NCI-H1092 treated with DMSO at 0.1 percent for 48 hours (cell line): ENCODE data around the gene KRR1.
"Not testable (repeated sequence)": the region's sequence is repeated elsewhere in the genome, so short reads cannot be mapped to it uniquely, and the experiment has no call there.

Experiments
- DNase-seq: peaks from one replicate; lab custom pipeline; 2025; lab: John Stamatoyannopoulos, UW

Gene KRR1

DNA sequence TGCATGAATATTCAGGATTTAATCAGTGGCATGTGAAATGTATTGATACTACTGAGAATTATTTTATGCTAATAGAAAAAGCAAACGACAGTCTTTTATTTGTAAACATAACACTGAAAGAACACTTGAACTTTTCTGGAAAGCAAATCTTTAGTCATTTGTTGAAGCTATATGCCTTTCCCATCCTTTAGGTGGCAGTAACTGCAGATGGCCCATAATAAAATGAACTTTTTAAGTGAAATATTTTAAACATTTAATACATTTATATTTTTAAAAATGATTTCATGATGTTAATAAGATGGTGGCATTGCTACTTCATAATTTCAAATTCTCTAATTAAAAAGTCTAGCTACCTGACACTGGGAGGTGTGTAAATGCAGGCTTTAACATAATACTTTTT is 13.9 kb upstream of the KRR1 start:
- DNase-seq = no peak

- not testable (repeated sequence) for DNase-seq
Observed at GRCh38 chr12:75522124-75522523, 10.7 kb upstream of the KRR1 start.

DNA sequence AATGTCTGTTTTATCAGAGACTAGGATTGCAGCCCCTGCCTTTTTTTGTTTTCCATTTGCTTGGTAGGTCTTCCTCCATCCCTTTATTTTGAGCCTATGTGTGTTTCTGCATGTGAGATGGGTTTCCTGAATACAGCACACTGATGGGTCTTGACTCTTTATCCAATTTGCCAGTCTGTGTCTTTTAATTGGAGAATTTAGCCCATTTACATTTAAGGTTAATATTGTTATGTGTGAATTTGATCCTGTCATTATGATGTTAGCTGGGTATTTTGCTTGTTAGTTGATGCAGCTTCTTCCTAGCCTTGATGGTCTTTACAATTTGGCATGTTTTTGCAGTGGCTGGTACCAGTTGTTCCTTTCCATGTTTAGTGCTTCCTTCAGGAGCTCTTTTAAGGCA is 9.8 kb upstream of the KRR1 start:
- DNase-seq = not testable (repeated sequence)

- no peak for DNase-seq
Observed at GRCh38 chr12:75509621-75510020, 1.8 kb downstream of the KRR1 start.

GRCh38 chr12:75508159-75508558 is 3.2 kb downstream of the KRR1 start:
- DNase-seq = no peak

- DNase-seq = no peak
Observed at GRCh38 chr12:75507086-75507485, 4.3 kb downstream of the KRR1 start.

GRCh38 chr12:75505706-75506312 is 5.6 kb downstream of the KRR1 start:
- no peak for DNase-seq

GRCh38 chr12:75503866-75504265 is 7.5 kb downstream of the KRR1 start:
- no peak for DNase-seq

- no peak for DNase-seq
Observed at GRCh38 chr12:75503459-75503858, 8.0 kb downstream of the KRR1 start.

GRCh38 chr12:75491169-75491568 is 20.2 kb downstream of the KRR1 start:
- no peak for DNase-seq

DNA sequence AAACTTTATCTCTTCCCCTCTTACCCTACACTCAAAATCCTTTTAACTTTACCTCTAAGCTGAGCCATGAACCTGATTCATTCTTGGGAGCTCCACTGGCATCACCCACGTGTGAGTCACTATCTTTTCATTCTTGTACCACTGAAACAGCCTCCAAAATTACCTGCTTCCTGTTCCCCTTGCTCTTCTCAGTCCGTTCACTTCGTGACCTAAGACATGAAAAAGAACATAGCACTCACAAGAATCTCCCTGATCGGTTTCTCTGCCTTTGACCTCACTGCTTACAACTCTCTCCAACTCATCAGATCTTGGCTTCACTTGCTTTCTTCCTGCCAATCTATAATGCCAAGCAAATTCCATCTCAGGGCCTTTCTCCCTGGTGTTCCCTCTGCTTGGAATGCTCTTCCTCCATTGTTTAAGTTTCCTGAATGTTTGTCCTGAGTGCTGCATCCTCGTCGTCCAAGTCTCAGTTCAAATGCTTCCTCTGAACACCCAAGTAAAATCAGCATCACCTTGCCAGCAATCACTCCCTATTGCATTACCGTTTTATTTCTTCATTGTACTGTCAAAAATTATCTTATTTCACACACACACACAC is 21.7 kb downstream of the KRR1 start:
- no peak for DNase-seq

DNA sequence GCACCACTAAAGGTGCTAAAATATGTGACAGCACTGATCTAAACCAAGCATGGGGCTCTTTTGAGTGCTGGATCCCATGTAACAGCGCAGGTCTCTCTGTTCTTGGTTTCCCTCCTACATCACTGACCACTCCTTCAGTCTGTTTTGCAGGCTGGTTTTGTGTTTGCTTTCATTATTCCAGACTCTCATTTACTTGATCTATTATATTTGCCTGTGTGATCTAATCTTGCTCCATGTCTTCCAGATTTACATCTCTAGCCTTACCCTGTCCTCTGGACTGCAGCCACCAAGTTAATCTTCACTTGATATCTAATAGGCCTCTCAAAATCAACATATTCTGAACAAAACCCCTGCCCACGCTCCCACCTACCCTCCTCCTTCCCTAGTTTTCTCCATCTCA is 22.2 kb downstream of the KRR1 start:
- no peak for DNase-seq

GRCh38 chr12:75488553-75488952 is 22.9 kb downstream of the KRR1 start:
- DNase-seq = no peak

- DNase-seq = no peak
Observed at GRCh38 chr12:75487308-75487707, 24.1 kb downstream of the KRR1 start.

DNA sequence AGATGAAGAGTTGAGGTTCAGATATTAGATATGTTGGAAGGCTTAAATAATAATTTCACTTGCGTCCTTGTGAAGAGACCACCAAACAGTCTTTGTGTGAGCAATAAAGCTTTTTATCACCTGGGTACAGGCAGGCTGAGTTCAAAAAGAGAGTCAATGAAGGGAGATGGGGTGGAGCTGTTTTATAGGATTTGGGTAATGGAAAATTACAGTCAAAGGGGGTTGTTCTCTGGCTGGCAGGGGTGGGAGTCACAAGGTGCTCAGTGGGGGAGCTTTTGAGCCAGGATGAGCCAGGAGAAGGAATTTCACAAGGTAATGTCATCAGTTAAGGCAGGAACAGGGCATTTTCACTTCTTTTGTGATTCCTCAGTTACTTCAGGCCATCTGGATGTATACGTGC is 27.0 kb downstream of the KRR1 start:
- DNase-seq = not testable (repeated sequence)

DNA sequence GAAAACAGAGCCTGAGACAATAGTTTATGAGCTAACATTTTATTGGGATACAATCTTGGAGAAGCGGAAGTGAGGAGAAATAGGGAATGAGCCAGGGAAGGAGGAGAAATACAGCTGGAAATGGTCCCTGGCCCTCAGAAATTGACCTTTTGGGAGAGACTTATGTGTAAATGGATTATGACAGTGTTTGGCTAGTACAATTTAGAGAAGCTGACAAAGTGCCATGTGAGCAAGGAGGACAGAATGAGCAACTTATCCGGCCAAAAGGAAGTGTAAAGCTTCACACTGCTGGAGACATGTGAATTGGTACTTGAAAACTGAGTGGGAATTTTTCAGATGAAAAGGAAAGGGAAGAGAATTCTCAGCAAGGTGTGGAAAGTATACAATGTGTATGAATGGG is 28.0 kb downstream of the KRR1 start:
- no peak for DNase-seq

DNA sequence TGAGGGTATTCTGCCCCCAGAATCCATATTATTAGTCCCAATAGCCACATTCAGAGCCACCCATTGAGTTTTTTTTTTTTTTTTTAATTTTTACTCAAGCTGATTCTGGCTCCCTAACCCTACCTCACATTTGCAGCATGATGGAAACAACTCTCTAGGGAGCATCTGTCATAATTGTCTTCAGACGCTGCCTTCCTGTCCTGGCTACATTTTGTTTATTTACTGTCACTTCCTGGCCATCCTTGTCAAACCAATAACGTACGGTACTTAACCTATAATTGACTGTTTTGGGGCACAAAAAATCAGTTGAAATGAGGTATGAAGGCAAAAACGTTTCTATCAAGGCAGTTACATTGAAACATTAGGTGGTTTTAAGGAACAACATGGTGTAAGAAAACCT is 28.8 kb downstream of the KRR1 start:
- DNase-seq = no peak

- DNase-seq = no peak
Observed at GRCh38 chr12:75481774-75482173, 29.6 kb downstream of the KRR1 start.

DNA sequence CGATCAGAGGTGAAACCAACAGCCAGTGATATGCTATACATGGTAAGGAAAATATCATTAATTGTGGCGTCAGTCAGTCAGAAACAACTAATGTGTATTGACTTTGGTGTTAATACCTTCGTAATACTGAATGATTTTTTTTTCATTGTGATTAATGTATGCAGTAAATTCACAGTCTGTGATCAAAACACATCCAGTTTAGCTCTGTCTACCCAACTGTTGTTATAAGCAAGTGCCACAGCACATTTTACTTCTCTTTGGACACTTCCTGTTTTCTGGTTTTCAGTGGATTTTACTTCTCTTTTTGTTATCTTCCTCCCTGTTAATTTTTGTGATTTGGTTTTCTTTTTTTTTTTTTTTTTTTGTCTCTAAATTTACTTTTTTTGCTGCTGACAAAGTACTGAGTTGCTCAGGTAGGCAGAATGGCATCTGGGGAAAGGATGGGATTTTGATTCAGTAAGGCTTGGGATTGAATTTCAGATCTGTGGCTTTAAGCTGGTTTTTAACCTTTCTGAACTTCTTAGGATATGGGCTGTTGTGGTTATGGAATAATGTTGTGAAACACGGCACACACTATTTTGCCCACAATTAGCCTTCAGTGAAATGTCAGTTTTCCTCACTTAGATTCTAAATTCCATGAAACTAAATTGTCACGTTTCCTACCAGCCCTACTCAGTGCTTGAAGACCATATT is 30.2 kb downstream of the KRR1 start:
- DNase-seq = no peak

GRCh38 chr12:75480469-75480949 is 30.9 kb downstream of the KRR1 start, which contains the start of gene GLIPR1:
TSS of gene GLIPR1 (plus strand) at chr12:75480755. CDS start at chr12:75480881, 126 bp downstream.
- no peak for DNase-seq

DNA sequence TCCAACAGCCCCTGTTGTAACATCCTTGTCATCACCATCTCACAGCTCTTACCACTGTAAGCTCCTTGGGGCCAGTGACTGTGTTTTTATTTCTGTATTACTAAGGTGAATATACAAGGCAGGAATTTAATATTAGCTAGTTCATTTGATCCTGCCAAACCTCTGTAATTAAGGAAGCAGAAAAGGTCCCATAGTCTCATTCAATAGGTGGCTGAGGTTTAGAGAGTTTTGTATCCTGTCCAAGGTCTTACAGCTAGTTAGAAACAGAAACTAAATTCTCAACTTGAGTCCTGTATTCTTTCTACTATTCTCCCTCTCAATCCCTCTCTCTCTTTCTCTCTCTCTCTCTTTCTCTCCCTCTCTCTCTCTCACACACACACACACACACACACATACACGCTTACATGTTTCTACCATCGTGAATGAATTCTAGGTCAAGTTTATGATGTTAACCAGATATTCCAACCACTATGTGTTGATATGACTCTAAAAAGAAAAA is 31.4 kb downstream of the KRR1 start:
- DNase-seq = no peak

DNA sequence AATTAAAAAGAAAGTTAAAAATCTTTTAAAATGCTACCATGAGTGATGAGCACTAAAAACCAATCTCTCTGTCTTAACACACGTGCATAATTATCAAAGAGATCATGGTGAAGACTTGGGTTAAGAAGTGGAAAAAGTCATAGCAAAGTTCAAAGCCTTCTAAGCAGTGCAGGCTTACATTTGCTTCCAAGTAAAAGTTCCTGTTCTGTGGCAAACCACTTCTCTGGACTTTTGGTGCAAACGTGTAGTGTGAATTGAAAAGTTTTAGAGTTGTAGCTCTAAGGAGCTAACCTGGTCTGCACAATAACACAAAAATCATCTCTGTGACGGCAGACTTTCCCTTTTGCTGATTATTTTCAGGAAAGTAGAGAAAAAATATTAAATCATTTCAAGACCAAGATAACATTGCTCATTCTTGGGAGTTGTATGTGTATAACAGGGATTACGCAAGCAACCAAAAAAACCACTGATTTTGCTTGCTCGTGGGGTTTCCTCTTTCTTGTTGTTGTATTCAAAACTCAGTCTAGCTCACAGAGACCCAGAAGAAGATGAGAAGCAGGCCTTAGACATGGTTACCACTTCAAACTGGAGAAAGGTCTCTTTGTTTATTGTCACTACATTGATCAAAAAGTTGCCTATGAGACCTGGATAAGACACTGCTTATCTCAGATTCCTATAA is 33.2 kb downstream of the KRR1 start:
- DNase-seq = no peak

DNA sequence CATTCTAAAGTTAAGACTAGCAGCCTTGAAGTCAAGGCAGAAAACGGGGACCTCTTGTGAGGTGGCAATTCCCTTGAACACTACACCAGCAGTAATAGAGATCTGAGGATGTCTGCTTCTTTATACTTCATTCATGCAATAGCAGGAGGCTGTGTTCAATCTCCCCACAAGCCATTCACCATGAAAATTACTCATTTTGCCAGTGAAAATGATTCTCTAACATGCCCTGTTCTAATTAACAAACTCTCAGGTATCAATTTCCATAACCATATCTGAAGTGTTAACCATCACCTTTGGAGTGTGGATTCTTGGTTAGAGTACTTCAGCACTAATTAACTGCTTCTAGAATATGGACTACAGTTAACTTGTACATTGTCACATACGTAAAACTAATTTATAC is 34.3 kb downstream of the KRR1 start:
- no peak for DNase-seq
